Measurements from ENCODE around the gene SEC22A. TPM values are rescaled to one million over a fixed set of nuclear protein-coding genes. Genes with fewer than 3 reads are reported as not detected.

The SEC22A gene
- total and polyA plus RNA-seq, 2 donors (not counting 1 experiment from before 2014, with no cell fraction given) = 15.6 to 19.3 TPM

DNA sequence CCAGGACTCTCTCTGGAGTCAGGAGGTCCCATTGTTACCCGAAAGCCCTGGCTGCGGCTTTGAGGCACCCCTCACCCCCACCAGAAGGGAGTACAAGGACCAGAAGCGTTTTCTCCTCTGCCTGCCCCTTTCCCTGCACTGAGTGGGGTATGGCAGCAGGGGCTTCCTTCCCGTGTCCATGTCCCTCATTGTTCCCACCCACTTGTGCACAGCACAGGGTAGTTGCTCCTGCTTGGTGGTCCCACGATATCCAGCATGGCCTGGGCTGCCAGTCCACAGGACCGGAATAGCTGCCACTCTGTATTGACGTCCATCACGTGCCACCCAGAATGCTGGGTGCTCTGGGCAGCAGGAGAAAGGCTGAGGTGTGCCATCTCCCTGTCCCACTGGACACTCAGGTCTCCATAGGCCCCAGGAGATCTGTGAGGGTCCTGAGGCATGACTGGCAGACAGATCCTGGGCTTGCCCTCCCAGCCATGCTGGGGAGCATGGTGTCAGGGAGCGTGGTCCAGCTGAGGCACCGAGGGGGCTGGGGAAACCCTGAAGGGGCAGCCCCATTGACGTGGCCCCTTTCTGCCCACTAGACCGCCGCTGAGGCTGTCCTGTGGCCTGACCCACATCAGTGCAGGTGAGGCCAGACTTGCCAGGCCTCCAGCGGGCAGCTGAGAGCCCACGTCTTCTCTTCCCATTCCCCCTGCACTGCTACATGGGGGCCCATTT lies 45.3 kb upstream of the SEC22A start:
- 95% methylated on average over 12 of the region's 15 CpGs for WGBS (ENCODE audit: insufficient coverage)

DNA sequence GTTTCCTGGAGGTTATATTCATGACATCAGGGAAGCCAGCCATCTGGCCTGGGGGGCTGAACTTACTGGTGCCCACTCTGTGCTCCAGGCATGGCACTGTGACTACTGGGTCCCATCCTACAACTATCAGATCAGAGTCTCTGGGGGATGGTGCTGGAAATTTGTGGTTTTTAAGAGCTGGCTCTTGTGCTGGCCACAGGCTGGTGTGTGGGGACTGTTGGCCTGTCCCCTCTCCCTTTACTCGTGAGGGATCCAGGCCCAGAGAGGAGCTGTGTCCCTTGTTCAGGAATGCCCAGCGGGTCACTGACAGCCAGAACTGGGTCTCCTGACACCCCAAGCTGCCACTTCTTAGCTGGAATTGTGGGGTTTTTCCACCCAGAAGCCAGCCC lies 44.5 kb upstream of the SEC22A start:
- Histone ChIP-seq H3K9me3 (ENCODE audit: control extremely low read depth in 1 of 3, control insufficient read depth in 2 of 3, insufficient read depth in 1 of 3, low read length in 2 of 3) (peaks cover 0 to 3% (median 0%) of the 10 kb centered on the region in 3 donors), H3K27ac (ENCODE audit: low read length in 2 of 2) (no peak overlapping the region), H3K27me3 (replicated peaks in 1 of 4; ENCODE audit: control extremely low read depth in 1 of 4, control insufficient read depth in 3 of 4, insufficient read depth in 4 of 4, low read length in 3 of 4) (no peaks in the 10 kb centered on the region), H3K4me2 (replicated peaks; ENCODE audit: low read depth, low read length, poor library complexity, severe bottlenecking) (no peak overlapping the region), H3K79me2 (ENCODE audit: control insufficient read depth, insufficient read depth, low read length) (no peaks in the 10 kb centered on the region), H4K20me1 (ENCODE audit: control insufficient read depth, insufficient read depth, low read length, poor library complexity, severe bottlenecking) (no peaks in the 10 kb centered on the region), H3K36me3 (replicated peaks in 1 of 2; ENCODE audit: control extremely low read depth in 1 of 2, control insufficient read depth in 1 of 2, extremely low read depth in 1 of 2, insufficient read depth in 2 of 2, low read length in 1 of 2) (peaks cover 0 to 4% of the 10 kb centered on the region in 2 experiments), H3K4me1 (ENCODE audit: control insufficient read depth in 2 of 2, insufficient read depth in 2 of 2, low read length in 2 of 2) (peaks cover 9 to 20% of the 10 kb centered on the region in 2 donors), H2AFZ (ENCODE audit: insufficient read depth, low read depth, low read length, poor library complexity, severe bottlenecking) (no peak overlapping the region), H3K4me3 (ENCODE audit: control extremely low read depth in 1 of 5, extremely low read depth in 1 of 5, insufficient read depth in 1 of 5, low read depth in 2 of 5, low read length in 4 of 5) (no peak overlapping the region), H3K9ac (ENCODE audit: low read length) (no peak overlapping the region)
- Mint-ChIP-seq H3K4me1 (peaks cover 18% of the 10 kb centered on the region), H3K4me3 (no peak overlapping the region), H3K27ac (no peak overlapping the region), H3K9me3 (ENCODE audit: insufficient read depth) (no peaks in the 10 kb centered on the region), H3K27me3 (no peaks in the 10 kb centered on the region)
- POLR2A ChIA-PET = no interaction called here
- WGBS (ENCODE audit: insufficient coverage) = no CpG with 5 or more reads among the region's 2 CpGs
- DNase-seq = no peak
- TF ChIP-seq EZH2 (IDR thresholded peaks at IDR 0.05; ENCODE audit: borderline replicate concordance, insufficient read depth, low read depth, low read length, poor library complexity, severe bottlenecking) = no peak
- no peak for ATAC-seq (ENCODE audit: low read depth)
- intact Hi-C loops (cut with micrococcal nuclease) = no loop called here
- CTCF ChIA-PET = no interaction called here

More for the DNA sequence above, 45.3 kb upstream of the SEC22A start:
- ChIA-PET POLR2A (no interaction called here), CTCF (no interaction called here)
- H3K4me3 ChIP-seq (ENCODE audit: control extremely low read depth in 1 of 5, extremely low read depth in 1 of 5, insufficient read depth in 1 of 5, low read depth in 2 of 5, low read length in 4 of 5) = no peak overlapping the region
- Mint-ChIP-seq H3K4me3 (no peak overlapping the region), H3K27me3 (no peaks in the 10 kb centered on the region), H3K4me1 (peaks cover 18% of the 10 kb centered on the region), H3K27ac (no peak overlapping the region), H3K9me3 (ENCODE audit: insufficient read depth) (peaks cover 2% of the 10 kb centered on the region)
- ATAC-seq (ENCODE audit: low read depth) (no peak), DNase-seq (no peak)
- no peaks in the 10 kb centered on the region for H3K79me2 ChIP-seq (ENCODE audit: control insufficient read depth, insufficient read depth, low read length)
- H3K27me3 ChIP-seq (replicated peaks in 1 of 4; ENCODE audit: control extremely low read depth in 1 of 4, control insufficient read depth in 3 of 4, insufficient read depth in 4 of 4, low read length in 3 of 4) = no peaks in the 10 kb centered on the region
- H3K9ac ChIP-seq (ENCODE audit: low read length) = no peak overlapping the region
- no peak overlapping the region for H3K4me2 ChIP-seq (replicated peaks; ENCODE audit: low read depth, low read length, poor library complexity, severe bottlenecking)
- H2AFZ ChIP-seq (ENCODE audit: insufficient read depth, low read depth, low read length, poor library complexity, severe bottlenecking) = no peak overlapping the region
- peaks cover 9 to 20% of the 10 kb centered on the region in 2 donors for H3K4me1 ChIP-seq (ENCODE audit: control insufficient read depth in 2 of 2, insufficient read depth in 2 of 2, low read length in 2 of 2)
- TF ChIP-seq, protein P1, sequence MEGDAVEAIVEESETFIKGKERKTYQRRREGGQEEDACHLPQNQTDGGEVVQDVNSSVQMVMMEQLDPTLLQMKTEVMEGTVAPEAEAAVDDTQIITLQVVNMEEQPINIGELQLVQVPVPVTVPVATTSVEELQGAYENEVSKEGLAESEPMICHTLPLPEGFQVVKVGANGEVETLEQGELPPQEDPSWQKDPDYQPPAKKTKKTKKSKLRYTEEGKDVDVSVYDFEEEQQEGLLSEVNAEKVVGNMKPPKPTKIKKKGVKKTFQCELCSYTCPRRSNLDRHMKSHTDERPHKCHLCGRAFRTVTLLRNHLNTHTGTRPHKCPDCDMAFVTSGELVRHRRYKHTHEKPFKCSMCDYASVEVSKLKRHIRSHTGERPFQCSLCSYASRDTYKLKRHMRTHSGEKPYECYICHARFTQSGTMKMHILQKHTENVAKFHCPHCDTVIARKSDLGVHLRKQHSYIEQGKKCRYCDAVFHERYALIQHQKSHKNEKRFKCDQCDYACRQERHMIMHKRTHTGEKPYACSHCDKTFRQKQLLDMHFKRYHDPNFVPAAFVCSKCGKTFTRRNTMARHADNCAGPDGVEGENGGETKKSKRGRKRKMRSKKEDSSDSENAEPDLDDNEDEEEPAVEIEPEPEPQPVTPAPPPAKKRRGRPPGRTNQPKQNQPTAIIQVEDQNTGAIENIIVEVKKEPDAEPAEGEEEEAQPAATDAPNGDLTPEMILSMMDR (IDR thresholded peaks at IDR 0.05) = no peak
- TF ChIP-seq EZH2 (IDR thresholded peaks at IDR 0.05; ENCODE audit: borderline replicate concordance, insufficient read depth, low read depth, low read length, poor library complexity, severe bottlenecking) = no peak
- no peaks in the 10 kb centered on the region for H4K20me1 ChIP-seq (ENCODE audit: control insufficient read depth, insufficient read depth, low read length, poor library complexity, severe bottlenecking)
- peaks cover 0 to 2% of the 10 kb centered on the region in 2 experiments for H3K36me3 ChIP-seq (replicated peaks in 1 of 2; ENCODE audit: control extremely low read depth in 1 of 2, control insufficient read depth in 1 of 2, extremely low read depth in 1 of 2, insufficient read depth in 2 of 2, low read length in 1 of 2)
- intact Hi-C loops (cut with micrococcal nuclease) = no loop called here
- H3K9me3 ChIP-seq (ENCODE audit: control extremely low read depth in 1 of 3, control insufficient read depth in 2 of 3, insufficient read depth in 1 of 3, low read length in 2 of 3) = peaks cover 0 to 11% (median 4%) of the 10 kb centered on the region in 3 donors
- no peak overlapping the region for H3K27ac ChIP-seq (ENCODE audit: low read length in 2 of 2)

All from B cell (primary cell).